NCI-H774 (cell line): ENCODE data around the gene ZNF425.
"Not testable (repeated sequence)": the region's sequence is repeated elsewhere in the genome, so short reads cannot be mapped to it uniquely, and the experiment has no call there.

Experiments used
- DNase-seq: peaks from one replicate; lab custom pipeline; 2025; lab: John Stamatoyannopoulos, UW

ZNF425 gene

DNA sequence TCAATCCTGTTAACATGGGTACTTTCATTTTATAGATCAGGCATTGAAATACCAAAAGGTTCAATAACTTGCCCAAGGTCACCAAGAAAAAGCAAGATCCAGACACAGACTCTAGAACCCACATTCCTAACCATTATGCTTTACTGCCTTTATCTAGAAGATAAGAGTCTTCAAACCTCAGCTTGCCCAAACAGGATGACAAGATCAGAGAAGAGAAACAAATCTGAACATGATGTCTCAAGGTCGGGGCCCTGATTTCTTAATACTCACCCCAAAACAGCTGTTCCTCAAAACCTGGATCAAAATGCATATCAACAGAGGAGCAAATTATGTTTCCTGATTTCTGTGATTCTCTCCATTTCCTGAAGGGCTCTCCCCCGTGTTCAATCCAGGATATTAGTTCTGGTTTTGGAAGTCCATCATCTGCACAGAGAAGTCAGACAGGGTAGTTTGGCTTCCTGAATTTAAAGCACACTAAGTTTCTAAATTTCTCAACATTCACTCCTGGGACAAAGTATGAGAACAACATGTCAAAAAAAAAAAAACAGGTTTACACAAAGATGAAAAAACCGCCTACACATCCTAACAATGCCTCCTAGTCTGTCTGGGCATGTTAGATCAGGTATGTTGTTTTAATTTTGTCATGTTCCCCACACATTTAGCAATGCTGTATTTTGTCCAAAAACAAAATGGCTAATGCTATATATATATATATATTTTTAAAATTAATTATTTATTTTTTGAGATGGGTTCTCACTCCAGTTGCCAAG lies 51.8 kb downstream of the ZNF425 start:
- DNase-seq, result no peak

DNA sequence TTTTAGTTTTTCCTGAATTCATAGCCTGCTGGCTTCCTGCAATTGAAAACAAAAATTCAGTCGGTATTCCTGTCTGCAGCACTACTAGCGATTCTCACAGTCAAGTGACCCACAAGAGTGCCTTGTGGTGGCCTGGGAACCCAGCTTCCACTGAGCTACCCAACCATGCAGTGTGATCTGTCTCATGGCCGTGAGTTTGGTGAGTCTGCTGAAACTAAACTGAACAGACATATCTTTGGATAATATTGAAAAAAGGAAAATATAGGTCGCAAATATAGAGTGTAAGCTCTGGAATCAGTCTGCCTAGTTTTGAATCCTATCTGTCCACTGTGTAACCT lies 53.7 kb downstream of the ZNF425 start:
- DNase-seq, result no peak

DNA sequence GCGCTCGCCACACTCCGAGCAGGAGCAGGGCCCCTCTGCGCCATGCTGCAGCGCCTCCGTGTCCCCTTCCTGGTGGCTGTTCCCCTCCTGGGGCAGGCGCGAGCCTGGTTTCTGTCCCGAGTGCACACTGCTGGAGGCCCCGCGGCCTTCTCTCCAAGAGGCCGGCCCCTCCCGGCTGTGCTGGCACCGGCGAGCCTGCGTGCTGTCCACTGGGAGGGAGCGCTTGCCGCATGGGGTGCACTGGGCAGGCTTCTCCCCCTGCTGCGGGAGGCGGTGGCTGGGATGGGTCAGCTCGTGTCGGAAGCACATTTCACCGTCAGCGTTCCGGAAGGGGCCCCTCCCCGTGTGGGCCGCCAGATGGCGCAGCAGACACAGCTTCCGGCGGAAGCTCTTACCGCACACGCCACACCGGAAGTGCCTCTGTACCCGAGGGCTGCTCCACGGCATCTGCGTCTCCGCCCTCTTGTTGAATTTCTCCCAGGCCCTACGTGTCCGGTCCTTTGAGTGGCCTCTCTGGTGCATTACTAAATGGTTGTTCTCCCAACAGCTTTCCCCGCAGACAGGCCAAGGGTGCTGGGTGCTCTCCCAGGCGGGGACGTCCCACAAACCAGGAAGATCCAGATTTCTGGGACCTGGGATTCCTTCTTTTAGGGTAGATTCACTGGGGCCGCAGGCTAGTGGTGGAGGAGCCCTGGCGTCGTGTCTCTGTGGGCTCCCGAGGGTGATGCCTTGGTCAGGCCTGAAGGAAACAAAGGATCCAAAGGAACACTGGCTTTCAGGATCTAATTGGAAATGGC lies 54.3 kb downstream of the ZNF425 start:
- DNase-seq, result no peak

DNA sequence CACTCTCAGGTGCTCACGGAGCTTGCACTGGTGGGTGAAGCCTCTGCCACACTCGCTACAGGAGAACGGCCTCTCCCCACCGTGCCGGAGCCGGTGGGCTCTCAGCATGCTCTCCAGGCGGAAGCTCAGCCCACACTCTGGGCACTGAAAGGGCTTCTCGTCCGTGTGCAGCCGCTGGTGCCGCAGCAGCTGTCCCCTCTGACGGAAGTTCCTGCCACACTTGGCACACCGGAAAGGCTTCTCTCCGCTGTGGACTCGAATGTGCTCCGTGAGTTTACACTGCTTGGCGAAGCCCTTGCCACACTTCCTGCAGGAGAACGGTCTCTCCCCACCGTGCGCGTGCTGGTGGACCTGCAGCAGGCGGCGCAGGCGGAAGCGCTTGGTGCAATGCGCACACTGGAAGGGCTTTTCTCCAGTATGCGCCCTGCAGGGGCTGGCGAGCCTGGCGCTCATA lies 54.9 kb downstream of the ZNF425 start:
- DNase-seq, result no peak

GRCh38 chr7:149070372-149071125 lies 55.6 kb downstream of the ZNF425 start:
- DNase-seq, result no peak

DNA sequence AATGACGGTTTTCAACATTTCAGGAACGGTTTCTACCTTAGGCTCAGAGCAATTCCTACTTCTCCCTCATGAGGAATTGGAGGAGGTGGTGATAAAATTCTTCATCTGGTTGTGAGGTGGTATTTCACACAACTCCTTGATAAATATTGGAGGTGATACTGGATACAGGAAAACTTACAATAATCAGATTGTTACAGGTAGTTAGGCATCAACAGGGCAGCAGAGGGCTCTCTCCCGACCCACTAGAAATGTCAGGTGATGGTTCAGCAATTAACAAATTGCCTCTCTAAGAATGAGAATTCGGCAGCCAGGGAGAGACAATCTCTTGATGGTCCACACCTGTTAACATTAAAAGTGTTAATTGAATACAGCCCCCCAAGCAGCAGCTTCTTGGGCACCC lies 58.3 kb downstream of the ZNF425 start:
- DNase-seq, result no peak

- no peak for DNase-seq
Observed at GRCh38 chr7:149063476-149063875, 62.6 kb downstream of the ZNF425 start.

- not testable (repeated sequence) for DNase-seq
Observed at GRCh38 chr7:149062217-149062899, 63.8 kb downstream of the ZNF425 start.

DNA sequence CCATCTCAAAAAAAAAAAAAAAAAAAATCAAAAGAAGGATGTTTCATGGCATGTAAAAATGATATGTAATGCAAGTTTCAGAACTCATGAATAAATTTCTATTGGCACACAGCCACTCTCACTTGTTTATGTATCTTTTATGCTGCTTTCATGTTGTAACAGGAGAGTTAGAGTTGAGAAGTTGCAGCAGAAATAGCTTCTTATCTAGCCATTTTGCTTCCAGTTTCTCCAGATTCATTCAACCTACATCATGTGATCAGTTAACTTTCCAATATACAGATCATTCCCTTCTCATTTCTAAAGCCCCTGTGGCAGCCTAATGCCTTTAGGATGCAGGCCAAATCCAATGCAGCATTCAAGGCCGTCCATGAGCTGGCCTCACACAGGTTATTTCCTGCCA lies 66.0 kb downstream of the ZNF425 start:
- DNase-seq, result no peak

DNA sequence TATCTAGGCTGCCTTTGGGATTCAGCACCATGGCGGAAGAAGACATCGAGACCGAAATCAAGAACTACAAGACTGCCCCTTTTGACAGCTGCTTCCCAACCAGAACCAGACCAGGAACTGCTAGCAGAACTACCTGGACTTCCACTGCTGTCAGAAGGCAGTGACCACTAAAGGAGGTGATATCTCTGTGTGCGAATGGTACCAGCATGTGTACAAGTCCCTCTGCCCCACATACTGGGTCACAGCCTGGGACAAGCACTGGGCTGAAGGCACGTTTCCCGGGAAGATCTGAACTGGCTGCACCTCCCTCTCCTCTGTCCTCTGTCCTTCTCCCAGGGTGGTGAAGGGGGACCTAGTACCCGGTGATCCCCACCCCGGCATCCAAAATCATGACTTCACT lies 72.2 kb downstream of the ZNF425 start:
- no peak for DNase-seq

DNA sequence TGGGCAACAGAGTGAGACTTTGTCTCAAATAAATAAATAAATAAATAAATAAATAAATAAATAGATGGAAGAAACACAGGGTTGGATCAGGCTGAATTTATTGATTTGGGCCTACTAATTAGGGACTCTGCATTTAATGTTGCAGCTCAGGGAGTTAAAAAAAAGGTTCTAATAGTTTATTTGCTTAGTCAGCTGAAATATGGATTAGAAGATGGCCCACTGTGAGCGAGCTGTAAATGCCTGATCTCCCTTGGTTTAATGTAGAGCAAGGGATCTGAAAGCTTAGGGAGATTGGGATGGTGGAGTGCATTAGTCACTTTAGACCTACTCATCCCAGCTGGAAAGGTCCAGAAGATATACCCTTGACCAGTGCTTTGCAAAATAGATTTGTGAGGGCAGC lies 72.7 kb downstream of the ZNF425 start:
- DNase-seq, result no peak
